Measurements from ENCODE around the gene MOB3A.

Gene MOB3A

DNA sequence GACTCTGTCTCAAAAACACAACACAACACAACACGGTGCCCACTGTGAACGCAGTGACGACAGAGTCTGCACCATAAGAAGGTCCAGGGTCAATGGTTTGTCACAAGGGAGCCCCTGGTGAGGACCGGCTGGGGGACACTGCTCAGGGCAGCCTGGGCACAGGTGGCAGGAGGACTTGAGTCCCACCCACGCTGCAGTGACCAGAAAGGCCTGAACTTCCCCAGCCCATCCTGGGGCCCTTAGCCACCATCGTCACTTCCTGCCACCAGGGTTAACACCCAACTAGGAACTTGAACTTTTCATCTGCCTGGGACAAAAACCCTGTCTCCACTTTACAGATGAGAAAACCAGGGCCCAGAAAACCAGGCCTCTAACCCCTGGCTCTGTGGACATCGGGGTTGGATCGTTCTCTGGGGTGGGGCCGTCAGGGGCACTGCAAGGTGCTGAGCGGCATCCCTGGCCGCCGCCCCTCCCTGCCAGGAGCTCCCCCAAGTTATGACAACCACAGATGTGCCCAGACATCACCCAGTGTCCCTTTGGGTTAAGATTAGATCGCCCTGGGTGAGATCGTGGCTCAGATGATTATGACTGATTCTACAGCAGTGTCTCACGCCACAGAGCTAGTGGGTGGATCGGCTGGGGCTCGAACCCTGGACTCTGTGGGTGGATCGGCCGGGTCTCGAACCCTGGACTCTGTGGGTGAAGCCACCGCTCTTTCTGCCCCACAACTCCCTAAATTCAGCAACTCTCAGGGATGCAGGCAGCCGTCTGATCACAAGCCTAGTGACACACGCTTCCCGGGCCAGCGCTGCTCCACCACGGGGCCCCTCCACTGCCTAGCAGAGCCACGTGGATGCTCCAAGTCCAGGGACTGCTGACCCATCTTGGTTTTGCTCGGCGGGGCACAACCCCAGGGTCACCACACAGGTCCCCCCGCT lies 14.0 kb downstream of the MOB3A start:
- peak; percentile 45 for DNase-seq (ENCODE audit: low spot score)

DNA sequence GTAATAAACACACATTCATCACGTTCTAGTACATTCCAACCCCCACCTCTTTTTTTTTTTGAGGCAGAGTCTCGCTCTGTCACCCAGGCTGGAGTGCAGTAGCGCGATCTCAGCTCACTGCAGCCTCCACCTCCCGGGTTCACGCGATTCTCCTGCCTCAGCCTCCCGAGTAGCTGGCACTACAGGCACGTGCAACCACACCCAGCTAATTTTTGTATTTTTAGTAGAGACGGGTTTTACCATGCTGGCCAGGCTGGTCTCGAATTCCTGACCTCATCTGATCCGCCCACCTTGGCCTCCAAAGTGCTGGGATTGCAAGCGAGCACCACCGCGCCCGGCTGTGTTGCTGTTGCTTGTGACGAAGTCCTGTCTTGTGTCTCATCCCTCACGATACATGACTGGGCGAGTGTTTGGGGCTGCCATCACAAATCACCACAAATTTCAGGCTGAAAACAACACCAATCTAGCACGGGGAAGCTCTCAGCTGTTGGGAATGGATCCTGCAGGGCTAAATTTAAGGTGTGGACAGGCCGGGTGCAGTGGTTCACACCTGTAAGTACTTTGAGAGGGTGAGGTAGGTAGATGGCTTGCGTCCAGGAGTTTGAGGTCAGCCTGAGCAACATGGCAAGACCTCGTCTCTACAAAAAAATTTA lies 15.7 kb downstream of the MOB3A start:
- DNase-seq (ENCODE audit: low spot score), result no peak

DNA sequence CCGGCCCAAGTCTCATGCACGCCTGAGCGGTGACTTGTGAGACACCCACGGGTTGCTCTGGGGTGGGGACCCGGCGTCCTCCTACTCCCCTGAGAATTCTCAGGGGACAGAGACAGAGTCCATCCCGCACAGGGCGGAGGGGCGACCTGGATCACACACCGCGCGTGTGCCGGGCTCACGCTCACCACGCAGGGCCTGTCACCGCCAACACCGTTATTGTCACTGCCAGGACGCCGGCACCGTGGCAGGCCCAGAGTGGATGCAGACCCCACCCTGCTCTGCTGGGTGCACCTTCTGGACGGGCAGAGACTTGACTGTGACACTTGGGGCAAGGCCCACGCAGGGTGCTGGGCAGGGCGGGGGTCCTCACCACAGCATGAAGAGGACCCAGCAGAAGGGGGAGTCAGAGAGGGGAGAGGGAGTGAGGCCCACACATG lies 16.2 kb downstream of the MOB3A start:
- DNase-seq (ENCODE audit: low spot score), result no peak

DNA sequence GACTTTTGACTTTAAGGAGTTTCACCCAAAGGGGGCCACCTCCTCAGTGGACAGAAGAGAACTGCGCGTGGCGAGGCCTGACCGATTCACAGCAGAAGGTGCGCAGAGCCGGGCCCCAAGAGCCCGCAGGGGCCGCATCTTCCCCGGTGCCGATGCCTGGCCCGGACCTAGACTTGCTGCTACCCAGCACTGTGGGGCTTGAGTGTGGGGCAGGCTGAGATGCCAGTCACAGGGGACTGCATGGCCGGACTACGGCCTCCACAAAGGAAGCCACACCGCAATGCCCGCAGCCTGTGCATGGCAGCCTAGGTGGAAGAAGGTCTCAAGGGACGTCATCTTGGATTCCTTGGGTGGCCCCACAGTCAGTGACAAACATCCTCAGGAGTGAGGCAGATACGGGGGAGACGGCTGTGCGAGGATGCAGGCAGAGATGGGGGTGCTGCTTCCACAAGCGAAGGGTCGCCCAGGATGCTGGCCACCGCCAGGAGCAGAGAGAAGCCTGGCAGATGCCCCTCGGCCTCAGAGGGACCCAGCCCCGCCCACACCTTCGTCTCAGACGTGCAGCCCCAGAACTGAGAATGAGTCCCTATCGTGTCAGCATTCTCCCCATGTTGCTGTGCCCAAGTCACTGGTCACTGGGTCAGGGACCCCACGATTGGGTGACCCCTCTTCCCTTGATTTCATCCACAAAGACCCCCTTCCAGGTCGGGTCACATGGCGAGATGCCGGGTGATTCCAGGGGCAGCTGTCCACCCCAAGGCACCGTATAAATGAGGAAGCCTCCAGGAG lies 16.9 kb downstream of the MOB3A start:
- DNase-seq (ENCODE audit: low spot score), result no peak

DNA sequence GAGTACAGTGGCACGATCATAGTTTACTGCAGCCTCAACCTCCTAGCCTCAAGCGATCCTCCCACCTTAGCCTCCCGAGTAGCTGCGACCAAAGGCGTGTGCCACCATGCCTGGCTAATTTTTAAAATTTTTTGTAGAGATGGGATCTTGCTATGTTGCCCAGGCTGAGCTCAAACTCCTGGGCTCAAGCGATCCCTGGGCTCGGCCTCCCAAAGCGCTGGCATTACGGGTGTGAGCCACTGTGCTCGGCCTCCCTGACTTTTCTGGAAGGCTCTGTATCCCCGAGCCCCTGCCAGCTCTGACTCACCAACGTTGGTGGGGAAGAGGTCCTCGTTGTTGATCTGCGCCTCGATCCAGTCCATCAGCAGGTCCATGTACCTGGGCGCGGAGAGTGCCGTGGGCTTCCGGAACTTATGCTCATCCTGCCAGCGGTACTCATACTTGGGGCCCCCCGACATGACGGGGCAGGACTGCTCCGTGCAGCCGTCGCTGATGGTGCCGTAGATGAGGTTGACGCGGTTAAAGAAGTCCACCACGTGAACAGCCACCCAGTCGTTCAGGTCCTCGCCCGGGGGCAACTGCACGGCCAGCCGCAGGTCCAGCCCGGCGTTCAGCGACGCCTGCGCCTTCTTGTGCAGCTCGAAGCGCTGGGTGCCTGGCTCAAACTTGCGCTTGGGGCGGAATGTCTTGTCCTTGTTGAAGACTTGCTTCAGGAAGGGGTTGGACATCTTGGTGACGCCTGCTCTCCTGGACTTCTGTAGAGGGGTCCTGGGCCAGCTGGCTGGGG lies 18.1 kb downstream of the MOB3A start:
- no peak for DNase-seq (ENCODE audit: low spot score)

DNA sequence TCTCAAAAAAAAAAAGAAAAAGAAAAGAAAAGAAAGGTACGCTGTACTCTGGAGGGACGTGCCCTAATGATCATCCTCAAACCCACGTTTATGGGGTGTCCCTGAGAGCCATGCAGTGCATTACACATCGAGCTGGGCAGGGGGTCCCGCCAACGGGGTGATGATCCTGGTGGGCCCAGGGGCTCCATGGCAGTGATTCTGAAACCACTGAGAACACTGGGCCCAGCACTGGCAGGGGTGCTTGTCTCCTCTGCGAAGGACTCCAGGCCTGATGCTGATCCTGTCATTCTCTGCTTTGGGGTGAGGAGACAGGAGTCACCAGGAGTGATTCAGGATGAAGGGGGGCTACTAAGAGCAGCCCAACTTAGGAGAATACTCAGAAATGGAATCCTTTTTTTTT lies 18.7 kb downstream of the MOB3A start:
- DNase-seq (ENCODE audit: low spot score), result no peak

DNA sequence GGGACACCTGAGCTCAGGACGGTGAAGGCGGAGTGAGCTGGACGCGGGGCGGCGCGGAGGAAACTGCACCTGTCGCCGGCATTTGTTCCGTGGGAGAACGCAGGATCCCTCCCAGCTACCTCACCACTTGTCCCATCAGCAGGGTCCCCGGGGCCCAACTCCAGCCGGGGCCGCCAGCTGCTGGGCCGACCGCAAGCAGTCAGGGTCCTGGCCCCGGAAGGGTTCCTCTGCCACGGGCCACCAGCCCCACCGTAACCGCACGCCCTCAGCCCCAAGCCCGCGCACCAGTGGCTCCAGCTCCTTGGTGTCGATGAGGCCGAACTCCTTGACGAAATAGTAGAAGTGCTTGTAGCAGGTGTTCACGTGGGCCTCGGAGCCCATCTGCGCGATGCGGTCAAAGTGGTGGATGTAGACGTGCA lies 19.6 kb downstream of the MOB3A start:
- DNase-seq (ENCODE audit: low spot score), result no peak

DNA sequence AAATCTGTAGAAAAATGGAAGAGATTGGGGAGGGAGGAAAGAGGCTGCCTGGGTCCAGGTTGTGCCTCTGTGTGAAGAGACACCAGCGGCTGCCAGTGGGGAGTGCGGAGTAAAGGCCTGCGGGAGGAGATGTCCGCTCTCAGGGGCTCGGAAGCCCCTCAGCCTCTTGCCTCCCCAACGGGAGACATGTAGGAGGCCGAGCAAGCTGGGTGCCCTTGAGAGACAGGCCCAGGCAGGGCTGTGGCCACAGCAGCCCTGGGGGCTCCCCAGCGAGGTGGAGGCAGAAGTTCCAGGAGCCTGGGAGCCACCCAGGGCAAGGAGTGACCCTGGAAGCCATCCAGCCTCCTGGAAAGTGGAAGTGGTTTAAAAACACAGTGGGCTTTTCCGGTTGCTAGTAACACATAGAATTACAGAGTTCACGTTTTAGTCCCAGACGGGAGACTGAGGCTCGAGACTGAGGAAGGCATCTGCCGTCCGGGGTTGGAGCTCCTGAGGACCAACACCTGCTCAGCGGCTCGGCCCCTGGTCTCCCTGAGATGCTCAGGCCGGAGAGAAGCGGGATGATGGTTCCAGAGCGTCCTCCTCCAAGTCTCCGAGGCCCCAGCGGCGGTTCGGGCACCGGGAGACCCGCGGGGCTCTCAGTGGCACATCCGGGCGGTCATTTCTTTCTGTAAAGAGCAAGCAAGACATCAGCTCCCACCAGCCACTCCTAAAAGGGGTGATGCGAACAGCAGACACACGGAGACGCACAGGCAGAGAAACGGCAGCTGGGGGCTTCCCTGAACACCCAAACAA lies 23.2 kb downstream of the MOB3A start:
- DNase-seq (ENCODE audit: low spot score), result no peak

DNA sequence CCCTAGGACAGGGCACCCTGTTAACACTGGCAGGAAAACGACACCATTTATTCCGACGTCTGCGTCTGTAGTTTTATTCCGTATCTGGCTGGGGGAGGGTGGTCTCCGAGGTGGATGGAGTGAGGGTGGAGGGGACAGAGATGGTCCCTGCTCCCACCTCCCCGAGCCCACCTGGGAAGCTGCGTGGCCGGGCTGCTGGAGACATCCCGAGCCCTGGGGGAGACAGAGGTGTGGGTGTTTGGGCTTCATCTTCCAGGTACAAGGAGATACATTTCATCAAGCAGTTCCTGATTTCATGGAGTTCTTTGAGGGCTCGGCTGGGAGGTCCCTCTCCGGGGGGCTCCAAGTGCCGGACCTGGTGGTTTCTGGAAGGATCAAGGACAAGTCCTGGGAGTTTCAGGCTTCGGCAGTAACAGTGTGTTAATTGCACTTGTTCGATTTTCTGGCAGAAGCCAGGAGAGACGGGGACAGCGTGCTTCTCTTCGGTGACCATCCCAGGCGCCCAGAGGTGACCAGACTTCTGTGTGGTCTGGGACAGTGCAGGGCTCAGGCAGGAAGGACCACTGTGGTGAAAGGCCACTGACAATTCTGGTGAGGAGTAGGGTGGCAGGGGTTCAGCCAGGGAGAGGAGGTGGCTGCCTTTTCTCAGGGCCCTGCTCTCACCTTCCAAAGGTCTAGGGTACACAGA lies 25.0 kb downstream of the MOB3A start:
- no peak for DNase-seq (ENCODE audit: low spot score)

DNA sequence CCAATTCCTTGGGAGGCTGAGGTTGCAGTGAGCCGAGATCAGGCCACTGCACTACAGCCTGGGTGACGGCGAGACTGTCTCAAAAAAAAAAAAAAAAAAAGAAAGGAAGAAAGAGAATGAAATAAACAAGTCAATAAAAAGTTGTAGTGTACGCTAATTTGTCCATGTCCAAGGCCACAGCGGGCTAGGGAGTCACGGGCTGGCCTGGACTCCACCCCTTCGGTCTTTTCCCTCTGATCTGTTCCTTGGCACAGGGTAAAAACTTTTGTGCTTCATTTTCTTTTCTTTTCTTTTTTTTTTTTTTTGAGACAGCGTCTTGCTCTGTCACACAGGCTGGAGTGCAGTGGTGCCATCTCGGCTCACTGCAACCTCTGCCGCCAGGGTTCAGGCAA lies 25.7 kb downstream of the MOB3A start:
- no peak for DNase-seq (ENCODE audit: low spot score)

DNA sequence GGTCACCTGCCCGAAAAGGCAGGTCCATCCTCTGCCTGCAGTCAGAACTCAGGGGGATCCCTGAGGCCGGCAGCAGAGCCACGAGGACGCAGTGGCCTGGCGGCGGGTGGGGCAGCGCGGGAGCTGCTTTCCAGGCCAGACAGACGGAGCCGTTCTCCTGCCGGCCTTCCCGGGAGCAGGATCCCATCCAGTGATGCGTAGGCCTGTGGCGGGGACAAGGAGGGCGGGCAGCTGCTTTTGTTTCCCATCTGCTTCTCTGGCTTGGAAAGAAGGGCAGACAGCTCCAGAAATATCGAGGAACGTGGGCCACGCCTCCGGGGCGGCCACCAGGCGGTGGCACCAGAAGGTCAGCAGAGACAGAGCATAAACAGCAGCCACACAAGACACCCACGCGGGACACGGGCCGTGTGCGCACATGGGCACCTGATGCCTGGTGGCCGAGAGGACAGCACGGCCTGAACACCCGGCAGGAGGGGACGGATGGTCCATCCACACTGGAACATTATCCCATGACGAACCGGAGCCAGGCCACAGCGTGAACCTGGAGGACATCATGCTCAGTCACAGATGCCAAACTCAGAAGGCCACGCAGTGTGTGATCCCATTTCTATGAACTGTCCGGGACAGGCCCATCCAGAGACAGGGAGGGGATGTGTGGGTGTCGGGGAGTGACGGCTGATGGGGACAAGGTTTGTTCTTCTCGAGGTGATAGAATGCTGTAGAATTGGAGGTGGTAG lies 31.2 kb downstream of the MOB3A start:
- no peak for DNase-seq (ENCODE audit: low spot score)

DNA sequence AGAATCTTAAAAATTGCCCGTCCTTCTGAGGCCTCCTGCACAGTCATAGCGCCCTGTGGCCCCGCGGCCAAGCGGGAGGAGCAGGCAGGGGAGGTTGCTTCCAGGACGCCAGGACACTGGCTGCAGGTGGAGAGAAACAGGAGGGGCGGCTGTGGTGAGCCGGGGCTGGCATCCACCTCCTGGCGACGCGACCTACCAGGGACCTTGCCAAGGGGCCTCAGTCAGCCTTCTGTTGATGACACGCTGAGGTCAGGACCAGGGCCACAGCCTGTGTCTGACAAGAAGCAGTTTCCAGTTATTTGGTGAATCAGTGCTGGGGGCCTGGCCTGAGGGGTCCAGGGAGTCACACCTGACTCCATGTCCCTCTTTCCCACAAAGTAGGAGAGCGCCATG lies 31.7 kb downstream of the MOB3A start:
- no peak for DNase-seq (ENCODE audit: low spot score)

DNA sequence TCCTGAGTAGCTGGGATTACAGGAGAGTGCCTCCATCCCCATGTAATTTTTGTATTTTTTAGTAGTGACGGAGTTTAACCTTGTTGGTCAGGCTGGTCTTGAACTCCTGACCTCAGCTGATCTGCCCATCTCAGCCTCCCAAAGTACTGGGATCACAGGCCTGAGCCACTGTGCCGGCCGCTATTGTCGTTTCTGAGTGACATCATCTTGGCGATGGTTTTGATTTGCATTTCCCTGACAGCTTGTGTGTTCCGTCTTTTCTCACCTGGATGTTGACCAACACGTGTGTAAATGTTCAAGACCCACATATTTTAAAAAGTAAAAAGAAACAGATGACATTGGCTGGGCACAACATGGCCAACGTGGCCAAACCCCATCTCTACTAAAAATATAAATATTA lies 32.3 kb downstream of the MOB3A start:
- DNase-seq (ENCODE audit: low spot score), result no peak

DNA sequence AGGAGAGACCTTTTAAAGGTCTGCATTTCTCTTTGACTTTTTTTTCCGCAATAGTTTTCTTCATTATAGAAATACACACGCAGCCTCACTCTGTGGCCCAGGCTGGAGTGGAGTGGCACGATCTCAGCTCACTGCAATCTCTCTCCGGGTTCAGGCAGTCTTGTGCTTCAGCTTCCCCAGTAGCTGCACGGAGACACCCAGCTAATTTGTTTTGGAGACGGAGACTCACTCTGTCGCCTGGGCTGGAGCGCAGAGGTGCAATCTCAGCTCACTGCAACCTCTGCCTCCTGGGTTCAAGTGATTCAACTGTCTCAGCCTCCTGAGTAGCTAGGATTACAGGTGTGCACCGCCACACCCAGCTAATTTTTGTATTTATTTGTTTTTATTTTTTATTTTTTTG lies 33.4 kb downstream of the MOB3A start:
- DNase-seq (ENCODE audit: low spot score), result no peak

DNA sequence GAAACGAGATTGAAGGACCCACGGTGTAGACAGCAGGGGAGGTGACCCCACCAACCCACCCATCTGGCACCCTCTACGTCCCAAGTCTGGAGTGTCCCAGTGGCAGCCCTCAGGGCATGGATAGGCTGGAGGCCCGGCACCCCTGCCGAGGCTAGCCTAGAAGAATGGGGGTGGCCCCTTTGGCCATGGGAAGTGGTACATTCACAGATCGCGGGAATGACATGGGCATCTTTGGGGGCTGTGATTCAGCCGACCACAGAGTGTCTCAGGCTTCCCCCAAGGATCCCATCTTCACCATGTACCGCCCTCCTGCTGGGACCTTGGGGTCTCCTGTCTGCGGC lies 33.8 kb downstream of the MOB3A start:
- DNase-seq (ENCODE audit: low spot score), result no peak

DNA sequence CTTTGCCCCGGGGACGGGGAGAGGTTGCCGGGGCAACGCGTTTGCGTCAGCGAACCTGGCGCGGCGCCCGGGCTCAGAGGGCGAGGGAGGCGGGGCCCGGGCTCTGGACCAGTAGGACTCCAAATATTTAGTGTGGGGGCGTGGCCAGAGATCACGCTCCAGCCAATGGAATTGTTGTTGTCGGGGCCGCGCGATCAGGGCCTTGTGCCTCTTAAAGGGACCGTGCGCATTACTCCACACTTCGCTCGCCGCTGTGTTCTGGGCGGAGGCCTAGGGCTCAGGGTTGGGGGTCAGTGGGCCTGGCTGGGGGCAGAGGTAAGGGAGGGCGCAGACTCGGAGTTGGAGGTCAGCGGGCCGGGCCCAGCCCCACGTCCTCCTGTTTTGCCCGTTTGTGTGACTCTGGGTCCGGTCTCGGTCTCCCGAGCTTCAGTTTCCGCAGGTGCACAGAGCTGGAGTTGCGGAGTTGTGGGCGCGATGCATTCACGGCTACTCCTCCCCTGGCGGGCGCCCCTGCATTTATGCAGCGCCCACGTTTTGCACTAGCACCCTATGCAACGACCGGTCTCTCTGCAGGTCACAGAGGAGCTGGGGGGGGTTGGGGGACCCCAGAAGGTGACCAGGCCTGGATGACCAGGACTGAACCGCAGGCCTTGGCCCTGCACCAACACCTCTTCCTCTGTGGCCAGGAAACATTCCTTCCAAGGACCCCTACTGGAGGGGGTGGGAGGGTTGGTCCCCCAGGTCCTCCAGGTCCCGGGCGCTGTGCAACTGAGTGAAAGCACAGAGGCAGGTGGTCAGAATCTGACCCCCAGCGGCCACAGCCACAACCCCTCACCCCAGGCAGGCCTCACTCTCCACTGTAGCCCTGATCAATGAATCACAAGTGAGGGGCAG lies 34.4 kb downstream of the MOB3A start:
- DNase-seq (ENCODE audit: low spot score), result peak; percentile 99

DNA sequence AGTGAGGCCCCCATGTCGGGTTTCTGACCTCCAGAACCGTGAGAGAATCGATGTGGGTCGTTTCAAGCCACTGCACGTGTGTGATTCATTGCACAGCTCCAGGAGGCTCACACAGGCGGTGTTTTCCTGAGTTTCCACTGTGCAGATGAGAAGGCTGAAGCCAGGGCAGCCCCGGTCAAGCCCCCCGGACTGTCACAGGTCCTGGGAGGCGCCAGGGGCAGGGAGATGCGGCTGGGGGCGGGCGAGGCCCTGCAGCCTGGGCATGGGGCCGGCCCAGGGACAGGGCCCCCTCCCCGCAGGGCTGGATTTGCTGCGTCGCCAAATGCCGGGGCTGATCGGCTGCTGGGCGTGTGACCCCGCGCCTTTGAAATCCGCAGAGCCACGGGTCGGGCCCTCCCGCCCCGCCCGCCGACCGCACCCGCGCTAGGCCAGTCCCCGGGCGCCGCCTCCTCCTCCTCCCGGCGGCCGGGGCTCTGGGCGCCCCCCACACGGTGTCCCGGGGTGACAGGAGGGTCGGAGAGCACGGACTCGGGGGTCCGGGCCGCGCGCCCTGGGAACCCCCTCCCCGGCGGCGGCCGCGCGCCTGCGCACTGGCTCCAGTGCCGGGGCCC lies 35.1 kb downstream of the MOB3A start:
- DNase-seq (ENCODE audit: low spot score), result peak; percentile 67

DNA sequence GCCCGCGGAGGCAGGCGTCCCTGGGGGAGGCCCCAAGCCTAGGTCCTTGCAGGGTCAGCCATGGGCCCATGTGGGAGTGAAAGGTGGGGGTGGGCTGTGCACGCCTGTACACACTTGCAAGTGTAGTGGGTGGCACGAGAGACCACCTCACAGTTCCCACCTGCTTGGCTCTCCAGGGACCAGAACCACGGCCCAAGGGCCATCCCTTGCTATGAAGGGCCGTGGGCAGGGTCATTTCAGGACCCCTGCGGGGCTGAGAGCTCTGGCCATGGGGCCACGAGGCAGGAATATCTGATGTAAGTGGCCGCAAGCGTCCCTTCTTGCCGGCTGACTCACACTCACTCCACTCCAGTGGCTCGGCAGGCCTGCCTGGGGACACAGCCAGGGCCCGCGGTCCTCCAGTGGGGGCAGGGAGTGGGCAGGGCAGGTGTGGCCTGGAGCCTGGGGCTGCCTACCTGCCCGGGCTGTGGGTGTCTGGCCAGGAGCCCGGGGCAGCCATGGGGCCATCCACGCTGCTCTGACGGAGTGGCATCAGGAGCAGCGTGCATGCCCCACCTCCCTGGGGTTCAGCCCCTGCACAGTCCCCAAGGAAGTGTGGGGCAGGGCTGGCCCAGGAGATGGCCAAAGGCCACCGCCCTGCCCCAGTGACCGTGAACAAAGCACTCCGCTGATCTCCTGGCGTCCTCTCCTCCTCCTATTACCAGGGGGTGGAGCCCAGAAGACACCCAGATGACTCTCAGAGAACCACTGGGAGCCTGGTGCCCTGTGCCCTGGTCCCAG lies 36.5 kb downstream of the MOB3A start:
- DNase-seq (ENCODE audit: low spot score), result no peak
